Activated T-cell treated with anti-CD3 and anti-CD28 coated beads for 48 hours (primary cell): ENCODE data around the gene SECISBP2.
"Not testable (repeated sequence)": the region's sequence is repeated elsewhere in the genome, so short reads cannot be mapped to it uniquely, and the experiment has no call there.

Experiments
- DNase-seq: peaks from one replicate; pipeline ENCODE4 v3.0.0-alpha.2; 2020; ENCODE audit warnings: low read depth

SECISBP2 gene, protein sequence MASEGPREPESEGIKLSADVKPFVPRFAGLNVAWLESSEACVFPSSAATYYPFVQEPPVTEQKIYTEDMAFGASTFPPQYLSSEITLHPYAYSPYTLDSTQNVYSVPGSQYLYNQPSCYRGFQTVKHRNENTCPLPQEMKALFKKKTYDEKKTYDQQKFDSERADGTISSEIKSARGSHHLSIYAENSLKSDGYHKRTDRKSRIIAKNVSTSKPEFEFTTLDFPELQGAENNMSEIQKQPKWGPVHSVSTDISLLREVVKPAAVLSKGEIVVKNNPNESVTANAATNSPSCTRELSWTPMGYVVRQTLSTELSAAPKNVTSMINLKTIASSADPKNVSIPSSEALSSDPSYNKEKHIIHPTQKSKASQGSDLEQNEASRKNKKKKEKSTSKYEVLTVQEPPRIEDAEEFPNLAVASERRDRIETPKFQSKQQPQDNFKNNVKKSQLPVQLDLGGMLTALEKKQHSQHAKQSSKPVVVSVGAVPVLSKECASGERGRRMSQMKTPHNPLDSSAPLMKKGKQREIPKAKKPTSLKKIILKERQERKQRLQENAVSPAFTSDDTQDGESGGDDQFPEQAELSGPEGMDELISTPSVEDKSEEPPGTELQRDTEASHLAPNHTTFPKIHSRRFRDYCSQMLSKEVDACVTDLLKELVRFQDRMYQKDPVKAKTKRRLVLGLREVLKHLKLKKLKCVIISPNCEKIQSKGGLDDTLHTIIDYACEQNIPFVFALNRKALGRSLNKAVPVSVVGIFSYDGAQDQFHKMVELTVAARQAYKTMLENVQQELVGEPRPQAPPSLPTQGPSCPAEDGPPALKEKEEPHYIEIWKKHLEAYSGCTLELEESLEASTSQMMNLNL

GRCh38 chr9:89318123-89319014, at the start of gene SECISBP2:
SECISBP2 (plus strand) TSS chr9:89318500; CDS start chr9:89318577, 77 bp downstream.
- DNase-seq = peak; percentile 95

DNA sequence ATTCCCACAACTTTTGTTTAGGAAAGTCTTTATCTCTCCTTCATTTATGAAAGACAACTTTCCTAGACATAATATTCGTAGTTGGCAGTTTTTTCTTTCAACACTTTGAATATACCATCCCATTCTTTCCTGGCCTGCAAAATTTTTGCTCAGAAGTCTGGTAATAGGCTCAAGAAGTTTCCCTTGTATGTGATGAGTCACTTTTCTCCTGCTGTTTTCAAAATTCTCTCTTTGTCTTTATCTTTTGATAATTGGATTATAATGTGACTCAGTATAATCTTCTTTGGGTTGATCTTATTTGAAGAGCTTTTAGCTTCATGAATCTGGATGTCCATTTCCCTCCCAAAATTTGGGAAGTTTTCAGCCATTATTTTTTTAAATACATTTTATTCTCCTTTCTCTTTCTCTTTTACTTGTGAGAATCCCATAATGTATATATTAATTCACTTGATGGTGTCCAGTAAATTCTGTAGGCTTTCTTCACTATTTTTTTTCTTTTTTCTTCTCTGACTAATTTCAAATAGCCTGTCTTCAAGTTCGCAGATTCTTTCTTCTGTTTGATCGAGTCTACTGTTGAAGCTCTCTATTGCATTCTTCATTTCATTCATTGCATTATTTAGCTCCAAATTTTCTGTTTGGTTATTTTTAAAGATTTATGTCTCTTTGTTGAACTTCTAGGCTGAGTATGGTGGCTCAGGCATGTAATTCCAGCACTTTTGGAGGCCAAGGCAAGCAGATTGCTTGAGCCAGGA, 44.6 kb upstream of the SECISBP2 start:
- no peak for DNase-seq

GRCh38 chr9:89274838-89275237, 43.5 kb upstream of the SECISBP2 start:
- DNase-seq = peak; percentile 14

GRCh38 chr9:89276040-89276439, 42.3 kb upstream of the SECISBP2 start:
- DNase-seq = not testable (repeated sequence)

GRCh38 chr9:89277043-89277442, 41.3 kb upstream of the SECISBP2 start:
- DNase-seq = no peak

DNA sequence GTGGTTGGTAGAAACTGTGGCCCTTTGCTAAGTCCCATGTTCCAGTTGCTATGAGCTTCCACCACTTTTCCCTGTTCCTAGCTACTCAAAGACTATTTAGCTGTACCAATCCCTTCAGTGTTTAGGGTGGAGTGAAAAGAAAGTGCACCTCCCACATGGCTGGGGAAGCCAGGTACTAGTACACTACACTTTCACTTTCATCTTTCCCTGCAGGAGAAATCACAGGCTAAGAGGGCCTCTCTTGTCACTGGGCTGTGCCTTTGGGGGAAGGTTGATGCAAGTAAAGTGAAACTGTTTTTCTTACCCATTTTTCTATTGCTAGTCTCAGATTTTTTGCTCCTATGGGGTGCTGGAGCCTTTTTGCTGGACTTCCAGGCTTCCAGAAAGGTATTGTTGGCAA, 40.8 kb upstream of the SECISBP2 start:
- DNase-seq = no peak

DNA sequence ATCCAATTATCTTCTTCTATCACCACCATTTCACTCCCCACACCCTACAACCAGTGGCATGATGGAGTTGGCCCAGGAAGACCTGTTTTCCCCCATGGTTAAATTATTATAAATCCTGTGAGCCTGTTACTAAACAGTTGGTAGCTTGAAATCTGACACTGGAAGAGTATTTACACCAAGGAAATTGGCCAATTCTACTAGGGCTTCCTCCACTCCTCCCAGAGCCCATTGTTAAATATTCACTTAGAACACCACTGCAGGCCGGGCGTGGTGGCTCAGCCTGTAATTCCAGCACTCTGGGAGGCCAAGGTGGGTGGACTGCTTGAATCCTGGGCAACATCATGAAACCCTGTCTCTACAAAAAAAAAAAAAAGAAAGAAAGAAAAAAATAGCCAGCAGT, 39.7 kb upstream of the SECISBP2 start:
- no peak for DNase-seq

DNA sequence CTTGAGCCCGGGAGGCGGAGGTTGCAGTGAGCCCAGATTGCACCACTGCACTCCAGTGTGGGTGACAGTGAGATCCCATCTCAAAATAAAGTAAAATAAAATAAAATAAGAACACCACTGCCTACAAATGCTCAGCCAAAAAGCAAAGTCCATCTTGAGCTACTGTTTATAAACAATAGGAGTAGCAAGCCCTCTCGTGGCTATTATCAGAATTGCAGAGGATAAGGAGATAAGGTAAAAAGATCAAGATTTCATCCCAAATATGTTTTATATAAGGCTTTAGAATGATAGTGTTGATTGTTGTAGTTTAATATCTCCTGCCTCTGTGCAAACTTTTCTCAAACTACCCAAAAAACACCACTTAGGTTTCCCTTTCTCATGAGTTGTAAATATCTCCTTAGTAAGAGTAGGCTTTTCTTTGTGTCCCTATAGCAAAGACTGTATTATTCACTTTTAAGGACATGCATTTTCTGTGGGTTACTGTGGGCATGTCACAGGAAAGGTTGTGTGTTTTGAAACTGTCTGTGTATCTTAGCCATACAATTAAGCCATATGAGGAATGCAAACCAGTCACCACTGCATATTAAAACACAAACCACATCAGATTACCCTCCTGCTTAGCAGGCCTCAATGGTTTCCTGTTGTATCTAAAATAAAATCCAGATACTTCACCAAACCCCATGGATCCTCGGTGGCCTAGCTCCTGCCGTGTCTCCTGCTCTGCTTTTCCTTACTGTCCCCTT, 39.1 kb upstream of the SECISBP2 start:
- DNase-seq = no peak

DNA sequence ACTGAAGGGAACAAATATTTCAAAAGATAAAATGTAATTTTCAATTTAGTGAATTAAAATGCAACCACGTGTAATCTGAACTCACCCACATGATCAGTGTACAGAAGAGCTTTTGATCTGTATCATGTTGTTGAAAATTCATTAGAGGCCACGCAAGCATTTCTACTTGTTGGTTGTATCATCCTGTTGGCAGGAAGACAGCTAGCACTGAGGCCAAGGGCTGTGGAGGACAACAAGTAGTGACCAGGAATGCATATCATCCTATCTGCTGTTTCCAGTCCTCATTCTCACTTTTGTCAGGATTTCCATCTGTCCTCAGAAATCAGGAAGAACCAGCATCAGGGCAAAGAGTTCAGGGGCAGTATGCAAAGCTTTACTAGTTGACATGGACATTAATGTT, 37.2 kb upstream of the SECISBP2 start:
- no peak for DNase-seq

DNA sequence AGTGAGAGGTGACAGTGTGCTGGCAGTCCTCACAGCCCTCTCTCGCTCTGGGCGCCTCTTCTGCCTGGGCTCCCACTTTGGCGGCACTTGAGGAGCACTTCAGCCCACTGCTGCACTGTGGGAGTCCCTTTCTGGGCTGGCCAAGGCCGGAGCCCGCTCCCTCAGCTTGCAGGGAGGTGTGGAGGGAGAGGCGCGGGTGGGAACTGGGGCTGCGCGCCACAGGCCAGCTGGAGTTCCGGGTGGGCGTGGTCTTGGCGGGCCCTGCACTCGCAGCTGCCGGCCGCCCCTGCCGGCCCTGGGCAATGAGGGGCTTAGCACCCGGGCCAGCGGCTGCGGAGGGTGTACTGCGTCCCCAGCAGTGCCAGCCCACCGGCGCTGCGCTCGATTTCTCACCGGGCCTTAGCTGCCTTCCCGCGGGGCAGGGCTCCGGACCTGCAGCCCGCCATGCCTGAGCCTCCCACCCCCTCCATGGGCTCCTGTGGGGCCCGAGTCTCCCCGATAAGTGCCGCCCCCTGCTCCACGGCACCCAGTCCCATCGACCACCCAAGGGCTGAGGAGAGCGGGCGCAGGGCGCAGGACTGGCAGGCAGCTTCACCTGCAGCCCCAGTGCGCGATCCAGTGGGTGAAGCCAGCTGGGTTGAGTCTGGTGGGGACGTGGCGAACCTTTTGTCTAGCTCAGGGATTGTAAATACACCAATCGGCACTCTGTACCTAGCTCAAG, 35.9 kb upstream of the SECISBP2 start:
- not testable (repeated sequence) for DNase-seq

GRCh38 chr9:89284076-89284475, 34.2 kb upstream of the SECISBP2 start:
- DNase-seq = no peak

DNA sequence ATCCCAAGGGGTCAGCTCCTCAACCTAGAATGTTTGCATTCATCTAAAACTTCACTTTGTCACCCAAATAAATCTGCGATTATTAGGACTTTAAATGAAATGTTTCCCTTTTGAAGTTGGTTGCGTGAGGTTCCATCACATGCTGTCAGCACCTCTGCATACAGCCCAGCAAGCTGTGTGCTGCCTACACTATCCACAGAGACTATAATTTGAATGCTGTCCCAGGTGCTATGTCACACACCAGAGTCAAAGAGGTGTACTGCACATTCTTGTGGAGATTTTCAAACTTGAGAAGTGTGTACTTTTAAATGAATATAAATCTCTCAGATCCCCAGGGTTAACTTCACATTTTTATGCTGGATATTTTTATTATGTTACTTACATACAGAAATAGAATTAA, 26.6 kb upstream of the SECISBP2 start:
- DNase-seq = no peak

GRCh38 chr9:89293014-89293413, 25.3 kb upstream of the SECISBP2 start:
- no peak for DNase-seq

- no peak for DNase-seq
These were observed 22.9 kb upstream of the SECISBP2 start for GRCh38 chr9:89295400-89295799.

- not testable (repeated sequence) for DNase-seq
These were observed 16.3 kb upstream of the SECISBP2 start for GRCh38 chr9:89301996-89302395.

GRCh38 chr9:89304020-89304833, 14.1 kb upstream of the SECISBP2 start:
- DNase-seq = no peak

GRCh38 chr9:89304834-89305188, 13.5 kb upstream of the SECISBP2 start:
- DNase-seq = no peak

DNA sequence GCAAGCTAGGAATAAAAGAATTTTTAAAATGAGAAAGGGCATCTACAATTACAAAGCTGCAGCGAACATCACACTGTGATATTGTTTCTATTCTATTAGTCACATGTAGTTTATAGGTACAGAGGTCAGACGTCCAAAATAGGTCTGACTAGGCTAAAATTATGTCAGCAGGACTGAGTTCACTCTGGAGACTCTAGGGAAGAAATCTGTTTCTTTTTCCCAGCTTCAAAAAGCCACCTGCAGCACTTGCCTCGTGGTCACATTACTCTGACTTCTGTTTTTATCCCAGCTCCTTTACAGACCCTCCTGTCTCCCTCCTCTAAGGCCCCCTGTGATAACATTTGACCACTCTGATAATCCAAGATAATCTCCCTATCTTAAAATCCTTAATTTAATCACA, 12.4 kb upstream of the SECISBP2 start:
- DNase-seq = no peak

- no peak for DNase-seq
These were observed 9.1 kb upstream of the SECISBP2 start for GRCh38 chr9:89309166-89309565.
